Activated T-helper 1 cell treated with Interleukin-2 at 50 U/mL for 16 hours (primary cell): ENCODE results near the gene SLC8A1.

Experiments
- DNase-seq: peaks from one replicate; pipeline ENCODE4 v3.0.0-alpha.2; 2020; ENCODE audit warnings: low read depth

Gene SLC8A1

GRCh38 chr2:40386177-40386576 lies 65.7 kb downstream of the SLC8A1 start:
- DNase-seq: no peak

GRCh38 chr2:40384714-40385113 lies 67.2 kb downstream of the SLC8A1 start:
- no peak for DNase-seq

GRCh38 chr2:40384233-40384632 lies 67.7 kb downstream of the SLC8A1 start:
- no peak for DNase-seq

GRCh38 chr2:40380721-40381120 lies 71.2 kb downstream of the SLC8A1 start:
- no peak for DNase-seq

- no peak for DNase-seq
Observed at GRCh38 chr2:40380041-40380440, 71.8 kb downstream of the SLC8A1 start.

GRCh38 chr2:40374543-40375240 lies 77.2 kb downstream of the SLC8A1 start:
- DNase-seq: no peak

- no peak for DNase-seq
Observed at GRCh38 chr2:40373111-40373510, 78.8 kb downstream of the SLC8A1 start.

- no peak for DNase-seq
Observed at GRCh38 chr2:40372283-40372985, 79.5 kb downstream of the SLC8A1 start.

GRCh38 chr2:40371525-40372282 lies 80.2 kb downstream of the SLC8A1 start:
- no peak for DNase-seq

- no peak for DNase-seq
Observed at GRCh38 chr2:40370007-40370395, 81.9 kb downstream of the SLC8A1 start.

- no peak for DNase-seq
Observed at GRCh38 chr2:40369267-40370006, 82.5 kb downstream of the SLC8A1 start.

- DNase-seq: no peak
Observed at GRCh38 chr2:40367652-40368051, 84.2 kb downstream of the SLC8A1 start.

GRCh38 chr2:40367032-40367431 lies 84.9 kb downstream of the SLC8A1 start:
- DNase-seq: no peak

GRCh38 chr2:40364151-40364874 lies 87.6 kb downstream of the SLC8A1 start:
- DNase-seq: no peak

GRCh38 chr2:40363631-40364030 lies 88.3 kb downstream of the SLC8A1 start:
- DNase-seq: no peak

GRCh38 chr2:40363231-40363630 lies 88.7 kb downstream of the SLC8A1 start:
- DNase-seq: no peak

- no peak for DNase-seq
Observed at GRCh38 chr2:40361478-40361877, 90.4 kb downstream of the SLC8A1 start.

GRCh38 chr2:40360652-40361051 lies 91.2 kb downstream of the SLC8A1 start:
- no peak for DNase-seq

- no peak for DNase-seq
Observed at GRCh38 chr2:40359811-40360210, 92.1 kb downstream of the SLC8A1 start.

GRCh38 chr2:40358783-40359182 lies 93.1 kb downstream of the SLC8A1 start:
- no peak for DNase-seq

- DNase-seq: no peak
Observed at GRCh38 chr2:40357667-40358066, 94.2 kb downstream of the SLC8A1 start.

- DNase-seq: no peak
Observed at GRCh38 chr2:40355451-40355850, 96.4 kb downstream of the SLC8A1 start.
